MCF 10A (cell line): ENCODE measurements around the gene AVL9. TPM values are rescaled to one million over a fixed set of nuclear protein-coding genes. Genes with fewer than 3 reads are reported as not detected.

ENCODE experiments used
- BruUV-seq: library from RNA; stranded (reverse); fragments of 400-500 nt; replicated peaks from 2 replicates; lab custom pipeline; 2021; lab: Mats Ljungman, UMichigan
- CTCF ChIA-PET: fragments of 300-600 bp; sonication (Branson Sonifier 250); formaldehyde crosslinking; extraction: SDS; loops from one replicate; lab custom pipeline; 2021; ENCODE audit warnings: antibody characterized with exemption, inconsistent platforms; lab: Yijun Ruan, JAX
- POLR2A ChIA-PET: fragments of 300-600, 350-650 bp; sonication (Branson Sonifier 250); formaldehyde crosslinking; extraction: SDS; loops from one replicate; lab custom pipeline; 2020; ENCODE audit warnings: antibody characterized with exemption, inconsistent platforms; lab: Yijun Ruan, JAX
- DNase-seq: peaks from one replicate; pipeline ENCODE4 v3.0.0-alpha.2; 2018; ENCODE audit not compliant: unreplicated experiment
- H3K27ac Mint-ChIP-seq: one replicate; pipeline ENCODE4 v1.8.0; 2022; ENCODE audit warnings: mild to moderate bottlenecking, low read depth, mixed read lengths; ENCODE audit not compliant: unreplicated experiment
- H3K27me3 Mint-ChIP-seq: one replicate; pipeline ENCODE4 v1.8.0; 2022; ENCODE audit warnings: mixed read lengths; ENCODE audit not compliant: insufficient read depth, unreplicated experiment
- H3K36me3 Mint-ChIP-seq: one replicate; pipeline ENCODE4 v1.8.0; 2022; ENCODE audit warnings: mild to moderate bottlenecking, moderate library complexity, mixed read lengths; ENCODE audit not compliant: insufficient read depth, unreplicated experiment
- H3K4me1 Mint-ChIP-seq: one replicate; pipeline ENCODE4 v1.8.0; 2022; ENCODE audit warnings: mixed read lengths; ENCODE audit not compliant: insufficient read depth, unreplicated experiment
- H3K4me3 Mint-ChIP-seq: one replicate; pipeline ENCODE4 v1.8.0; 2022; ENCODE audit warnings: mild to moderate bottlenecking, moderate library complexity, mixed read lengths; ENCODE audit not compliant: unreplicated experiment
- H3K9me3 Mint-ChIP-seq: one replicate; pipeline ENCODE4 v1.8.0; 2022; ENCODE audit warnings: mixed read lengths; ENCODE audit not compliant: unreplicated experiment
- CTCF ChIP-seq: fragments of 200-600 bp; IDR thresholded peaks from one replicate; pipeline ENCODE4 v1.8.0; 2022; ENCODE audit warnings: antibody characterized with exemption, mild to moderate bottlenecking; ENCODE audit not compliant: unreplicated experiment
- intact Hi-C: fragments of 100-400 bp; cut with micrococcal nuclease; formaldehyde crosslinking; loops from 2 replicates; pipeline ENCODE4 v1.14.1; 2022
- total RNA-seq: library from RNA; stranded (reverse); gene quantifications from 2 replicates; pipeline ENCODE4 v1.2.3, GENCODE V29; 2022

AVL9 gene
- total RNA-seq, 1 experiment from 2014 or later = 38.6 TPM

- TF ChIP-seq CTCF = no peak
- no TSS peak for BruUV-seq
- ChIA-PET POLR2A (interaction anchor here (0.6 kb wide), 1 partner anchor 265 kb away, joined by 3 read pairs; no protein-coding TSS in a partner anchor), CTCF (no interaction called here)
- no peak for DNase-seq
- Mint-ChIP-seq H3K4me3 (no peak overlapping the region), H3K27ac (no peak overlapping the region), H3K27me3 (no peaks in the 10 kb centered on the region), H3K36me3 (peaks cover 61% of the 10 kb centered on the region), H3K9me3 (no peaks in the 10 kb centered on the region), H3K4me1 (no peaks in the 10 kb centered on the region)
- intact Hi-C loops = no loop called here
These were observed 74.3 kb downstream of the AVL9 start for GRCh38 chr7:32569388-32570289.

DNA sequence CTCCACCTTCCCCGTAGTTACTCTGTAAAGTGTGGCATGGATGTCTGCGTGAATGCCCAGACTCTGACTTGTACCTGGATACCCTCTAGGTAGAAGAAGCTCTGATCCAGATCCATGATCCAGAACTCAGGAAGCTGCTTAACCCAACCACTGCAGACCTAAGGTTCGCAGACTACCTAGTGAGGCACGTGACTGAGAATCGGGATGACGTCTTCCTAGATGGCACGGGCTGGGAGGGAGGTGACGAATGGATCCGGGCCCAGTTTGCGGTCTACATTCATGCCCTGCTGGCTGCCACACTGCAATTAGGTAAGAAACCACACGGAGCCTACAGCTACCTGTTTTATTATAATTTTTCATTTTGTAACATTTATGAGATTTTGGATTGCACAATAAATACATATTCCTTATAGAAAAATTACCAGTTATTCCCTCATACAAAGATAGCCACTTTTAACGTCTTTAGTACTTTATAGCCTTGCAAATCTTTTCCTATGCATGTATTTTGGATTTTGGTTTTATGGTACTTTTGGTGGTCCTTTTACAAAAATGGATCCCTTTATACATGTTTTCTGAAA, 77.9 kb downstream of the AVL9 start:
- Mint-ChIP-seq H3K27ac (no peak overlapping the region), H3K4me1 (no peaks in the 10 kb centered on the region), H3K4me3 (no peak overlapping the region), H3K36me3 (peaks cover 83% of the 10 kb centered on the region), H3K9me3 (no peaks in the 10 kb centered on the region), H3K27me3 (no peaks in the 10 kb centered on the region)
- no peak for TF ChIP-seq CTCF
- ChIA-PET POLR2A (no interaction called here), CTCF (interaction anchor here (1.1 to 2.2 kb wide), 2 partner anchors 28 to 83 kb away, joined by 3 to 9 read pairs; partner anchors contain the start of gene LSM5)
- intact Hi-C loops = no loop called here
- no TSS peak for BruUV-seq
- no peak for DNase-seq

GRCh38 chr7:32574626-32575025, 79.3 kb downstream of the AVL9 start:
- Mint-ChIP-seq H3K4me1 (no peaks in the 10 kb centered on the region), H3K4me3 (no peak overlapping the region), H3K27me3 (no peaks in the 10 kb centered on the region), H3K9me3 (no peaks in the 10 kb centered on the region), H3K27ac (no peak overlapping the region), H3K36me3 (peaks cover 75% of the 10 kb centered on the region)
- BruUV-seq = no TSS peak
- intact Hi-C loops = no loop called here
- ChIA-PET POLR2A (interaction anchor here (0.7 kb wide), 1 partner anchor 305 kb away, joined by 3 read pairs; no protein-coding TSS in a partner anchor), CTCF (interaction anchor here (1.1 to 2.2 kb wide), 3 partner anchors 10 to 85 kb away, joined by 3 to 9 read pairs (median 6); partner anchors contain the start of gene LSM5)
- no peak for TF ChIP-seq CTCF
- no peak for DNase-seq

DNA sequence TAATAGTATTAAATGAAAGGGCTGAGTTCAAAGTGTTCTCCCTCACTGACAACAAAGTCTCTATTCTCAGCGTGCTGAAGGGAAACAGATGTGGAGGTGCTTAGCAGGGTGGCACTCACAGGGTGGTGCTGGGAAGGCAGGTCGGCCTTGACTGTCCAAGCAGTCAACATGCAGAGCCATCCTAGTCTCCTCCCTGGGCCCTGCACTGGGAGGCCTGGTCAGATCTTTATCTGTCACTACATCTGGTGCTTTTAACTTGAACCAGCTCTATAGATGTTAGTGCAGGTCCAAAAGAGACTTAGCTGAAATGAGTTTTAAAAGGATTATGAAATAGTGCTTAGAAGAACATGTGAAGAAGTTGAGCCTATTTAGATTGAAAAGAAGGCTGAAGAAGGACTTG, 82.1 kb downstream of the AVL9 start:
- no peaks in the 10 kb centered on the region for H3K27me3 Mint-ChIP-seq
- H3K27ac Mint-ChIP-seq = no peak overlapping the region
- H3K9me3 Mint-ChIP-seq = no peaks in the 10 kb centered on the region
- H3K4me1 Mint-ChIP-seq = no peaks in the 10 kb centered on the region
- DNase-seq = no peak
- POLR2A ChIA-PET = no interaction called here
- H3K36me3 Mint-ChIP-seq = peaks cover 81% of the 10 kb centered on the region
- intact Hi-C loops = no loop called here
- CTCF ChIA-PET = interaction anchor here (0.7 kb wide), 1 partner anchor 12 kb away, joined by 3 read pairs; no protein-coding TSS in a partner anchor
- BruUV-seq = no TSS peak
- no peak overlapping the region for H3K4me3 Mint-ChIP-seq
- no peak for TF ChIP-seq CTCF
